ENCODE measurements around the gene SMIM45.

The SMIM45 gene

GRCh38 chr22:41971431-41971830, 19.5 kb downstream of the SMIM45 start:
- ChIA-PET POLR2A (no interaction called here), CTCF (no interaction called here)
- Histone ChIP-seq H3K4me3 (ENCODE audit: low read depth in 2 of 2, low read length in 2 of 2) (no peak overlapping the region), H3K4me1 (ENCODE audit: control insufficient read depth, insufficient read depth, low read length) (no peaks in the 10 kb centered on the region), H3K27me3 (ENCODE audit: control insufficient read depth, insufficient read depth, low read length) (peaks cover 6% of the 10 kb centered on the region; the same call in 1 of the 2 replicates), H3K36me3 (ENCODE audit: control insufficient read depth, insufficient read depth, low read length) (no peaks in the 10 kb centered on the region), H3K27ac (ENCODE audit: low read length) (no peak overlapping the region), H3K9me3 (ENCODE audit: control insufficient read depth, insufficient read depth, low read depth, low read length) (no peaks in the 10 kb centered on the region)
- BruUV-seq (replicated peaks) = no TSS peak
- intact Hi-C loops (cut with micrococcal nuclease; ENCODE audit: unreplicated experiment) (no loop called here), in situ Hi-C loops (cut with HindIII; ENCODE audit: low pct_unique_long_range_greater_than_20kb, low sequenced_read_pairs) (no loop called here)
- ATAC-seq (no peak), DNase-seq (ENCODE audit: low read depth, low spot score) (no peak)
- TF ChIP-seq CTCF (IDR thresholded peaks at IDR 0.05) = no peak
- TF ChIP-seq REST (IDR thresholded peaks at IDR 0.05; ENCODE audit: insufficient read depth in 1 of 2, low read depth in 2 of 2, low read length in 1 of 2) = no peak
- no peak for TF ChIP-seq SIN3A (IDR thresholded peaks at IDR 0.05; ENCODE audit: borderline replicate concordance, insufficient read depth, low read depth, low read length)
- TF ChIP-seq POLR2AphosphoS5 (IDR thresholded peaks at IDR 0.05; ENCODE audit: low read depth, low read length) = no peak
- TF ChIP-seq TCF7L2 (IDR thresholded peaks at IDR 0.05; ENCODE audit: low read depth, low read length) = no peak

GRCh38 chr22:41974691-41975290, 22.8 kb downstream of the SMIM45 start:
- no peak for ATAC-seq
- DNase-seq (ENCODE audit: low read depth, low spot score) = no peak
- ChIA-PET POLR2A (interaction anchor here (0.6 kb wide), 1 partner anchor 585 kb away, joined by 3 read pairs; no protein-coding TSS in a partner anchor), CTCF (no interaction called here)
- in situ Hi-C loops (cut with HindIII; ENCODE audit: low pct_unique_long_range_greater_than_20kb, low sequenced_read_pairs) = no loop called here
- H3K9me3 ChIP-seq (ENCODE audit: control insufficient read depth, insufficient read depth, low read depth, low read length) = no peaks in the 10 kb centered on the region
- no peaks in the 10 kb centered on the region for H3K36me3 ChIP-seq (ENCODE audit: control insufficient read depth, insufficient read depth, low read length)
- H3K27ac ChIP-seq (ENCODE audit: low read length) = no peak overlapping the region
- H3K27me3 ChIP-seq (ENCODE audit: control insufficient read depth, insufficient read depth, low read length) = peaks cover 6% of the 10 kb centered on the region; the same call in 1 of the 2 replicates
- BruUV-seq (replicated peaks) = no TSS peak
- 0 out of 2 replicates have a peak, but pooled peaks cover 2% of the 10 kb centered on the region for H3K4me1 ChIP-seq (ENCODE audit: control insufficient read depth, insufficient read depth, low read length)
- no peak for TF ChIP-seq TCF7L2 (IDR thresholded peaks at IDR 0.05; ENCODE audit: low read depth, low read length)
- no peak for TF ChIP-seq POLR2AphosphoS5 (IDR thresholded peaks at IDR 0.05; ENCODE audit: low read depth, low read length)
- TF ChIP-seq REST (IDR thresholded peaks at IDR 0.05; ENCODE audit: insufficient read depth in 1 of 2, low read depth in 2 of 2, low read length in 1 of 2) = no peak
- no peak for TF ChIP-seq CTCF (IDR thresholded peaks at IDR 0.05)
- no peak for TF ChIP-seq SIN3A (IDR thresholded peaks at IDR 0.05; ENCODE audit: borderline replicate concordance, insufficient read depth, low read depth, low read length)
- intact Hi-C loops (cut with micrococcal nuclease; ENCODE audit: unreplicated experiment) = no loop called here
- no peak overlapping the region for H3K4me3 ChIP-seq (ENCODE audit: low read depth in 2 of 2, low read length in 2 of 2)
